H1 (cell line): ENCODE data around the gene HILPDA. TPM values are rescaled to one million over a fixed set of nuclear protein-coding genes. Genes with fewer than 3 reads are reported as not detected.
A peak's percentile ranks its signal among the peaks of the same experiment; 100 is the strongest.

Experiments used
- CTCF ChIA-PET: fragments of 300-600 bp; sonication (Branson Sonifier 250); formaldehyde crosslinking; loops from one replicate; lab custom pipeline; 2021; ENCODE audit not compliant: partially characterized antibody; lab: Charles Lee
- POLR2A ChIA-PET: fragments of 300-600 bp; sonication (Branson Sonifier 250); formaldehyde crosslinking; loops from one replicate; lab custom pipeline; 2021; ENCODE audit warnings: inconsistent platforms; ENCODE audit not compliant: partially characterized antibody; lab: Charles Lee
- DNase-seq, 2 experiments: peaks; one replicate each; pipeline versions ENCODE4 v3.0.0 to v3.0.0-alpha.2; 2010 to 2022; ENCODE audit warnings: low spot score in 2 of 2, low read depth in 1 of 2, mixed read lengths in 1 of 2
- FAIRE-seq: peaks from 2 replicates; lab custom pipeline; 2011; peaks lifted over from hg19 to GRCh38; lab: Jason Lieb, UNC
- H2AFZ ChIP-seq: 2 replicates; pipeline ENCODE4 v1.8.1; 2012; ENCODE audit warnings: low read length, inconsistent platforms
- H2AK5ac ChIP-seq: 2 replicates; pipeline ENCODE4 v1.6.1; 2013; ENCODE audit warnings: low read depth, low read length
- H2BK120ac ChIP-seq: replicated peaks from 2 replicates; pipeline ENCODE3; 2013; ENCODE audit warnings: low read depth, low read length, inconsistent platforms
- H2BK12ac ChIP-seq: 2 replicates; pipeline ENCODE4 v1.6.1; 2013; ENCODE audit warnings: low read depth, low read length
- H2BK15ac ChIP-seq: 2 replicates; pipeline ENCODE4 v1.6.1; 2013; ENCODE audit warnings: low read length
- H2BK20ac ChIP-seq: 2 replicates; pipeline ENCODE4 v1.6.1; 2013; ENCODE audit warnings: low read length
- H2BK5ac ChIP-seq: 2 replicates; pipeline ENCODE4 v1.6.1; 2013; ENCODE audit warnings: low read depth, low read length
- H3K14ac ChIP-seq: 2 replicates; pipeline ENCODE4 v1.6.1; 2013; ENCODE audit warnings: inconsistent platforms; ENCODE audit not compliant: insufficient read length
- H3K18ac ChIP-seq: 2 replicates; pipeline ENCODE4 v1.6.1; 2013; ENCODE audit warnings: low read length; ENCODE audit errors: extremely low read depth
- H3K23ac ChIP-seq: 2 replicates; pipeline ENCODE4 v1.6.1; 2013; ENCODE audit warnings: inconsistent platforms; ENCODE audit not compliant: insufficient read length
- H3K23me2 ChIP-seq: 2 replicates; pipeline ENCODE4 v1.6.1; 2013; ENCODE audit warnings: low read depth, low read length
- H3K27ac ChIP-seq: 2 replicates; pipeline ENCODE4 v1.6.1; 2011; ENCODE audit warnings: low read depth, low read length, inconsistent platforms
- H3K27me3 ChIP-seq, 4 experiments: replicated peaks in 1 of 4; 1 replicate in 1 of 4; 2 replicates in 3 of 4; pipeline versions ENCODE4 v1.6.1 to v1.8.1; 2011 to 2013; ENCODE audit warnings: low read length in 3 of 4, mild to moderate bottlenecking in 3 of 4, inconsistent platforms in 2 of 4, mixed read lengths in 2 of 4, moderate library complexity in 1 of 4; ENCODE audit not compliant: control insufficient read depth in 3 of 4, insufficient read depth in 3 of 4; ENCODE audit errors: extremely low read depth in 1 of 4
- H3K36me3 ChIP-seq, 4 experiments: 2 replicates each; pipeline versions ENCODE4 v1.6.1 to v1.8.1; 2011 to 2013; ENCODE audit warnings: mild to moderate bottlenecking in 4 of 4, low read length in 3 of 4, moderate library complexity in 2 of 4, control low read depth in 1 of 4, inconsistent platforms in 1 of 4; ENCODE audit not compliant: insufficient read depth in 4 of 4, control insufficient read depth in 2 of 4
- H3K4ac ChIP-seq: replicated peaks from 2 replicates; pipeline ENCODE3; 2013; ENCODE audit warnings: low read length, low read depth, mixed read lengths, inconsistent platforms; ENCODE audit not compliant: insufficient read length
- H3K4me1 ChIP-seq, 4 experiments: replicated peaks in 1 of 4; 1 replicate in 1 of 4; 2 replicates in 3 of 4; pipeline versions ENCODE4 v1.6.1 to v1.8.1; 2011 to 2013; ENCODE audit warnings: low read length in 3 of 4, inconsistent platforms in 2 of 4, mixed read lengths in 1 of 4; ENCODE audit not compliant: insufficient read depth in 4 of 4, control insufficient read depth in 3 of 4
- H3K4me2 ChIP-seq, 2 experiments: 2 replicates each; pipeline versions ENCODE4 v1.6.1 to v1.8.1; 2011 to 2013; ENCODE audit warnings: low read depth in 2 of 2, low read length in 2 of 2, control low read depth in 1 of 2, inconsistent platforms in 1 of 2, mild to moderate bottlenecking in 1 of 2; ENCODE audit not compliant: insufficient read depth in 1 of 2
- H3K4me3 ChIP-seq, 4 experiments: fragments of 200-600, 300-600 bp in 1 of 4; sonication (generic), shearing (Covaris generic), sonication (Bioruptor Twin) in 1 of 4; 2 replicates each; pipeline versions ENCODE4 v1.5.1 to v1.8.1; 2011 to 2016; ENCODE audit warnings: low read length in 4 of 4, low read depth in 3 of 4, control low read depth in 2 of 4, inconsistent platforms in 2 of 4, mild to moderate bottlenecking in 2 of 4, mixed read lengths in 1 of 4, moderate library complexity in 1 of 4; ENCODE audit not compliant: insufficient read depth in 2 of 4; ENCODE audit errors: extremely low read depth in 1 of 4
- H3K56ac ChIP-seq: replicated peaks from 2 replicates; pipeline ENCODE3; 2013; ENCODE audit warnings: low read depth, mild to moderate bottlenecking, mixed read lengths, low read length, inconsistent platforms; ENCODE audit not compliant: insufficient read length
- H3K79me1 ChIP-seq: 2 replicates; pipeline ENCODE4 v1.6.1; 2013; ENCODE audit warnings: low read depth, low read length, control low read depth
- H3K79me2 ChIP-seq, 2 experiments: 2 replicates each; pipeline versions ENCODE4 v1.6.1 to v1.8.1; 2012 to 2013; ENCODE audit warnings: low read length in 2 of 2, mild to moderate bottlenecking in 2 of 2, inconsistent platforms in 1 of 2; ENCODE audit not compliant: insufficient read depth in 2 of 2, control insufficient read depth in 1 of 2
- H3K9ac ChIP-seq, 4 experiments: replicated peaks in 1 of 4; 1 replicate in 1 of 4; 2 replicates in 3 of 4; pipeline versions ENCODE4 v1.6.1 to v1.8.1; 2011 to 2013; ENCODE audit warnings: low read depth in 3 of 4, low read length in 3 of 4, control low read depth in 2 of 4, mild to moderate bottlenecking in 2 of 4, moderate library complexity in 2 of 4, inconsistent platforms in 1 of 4; ENCODE audit errors: extremely low read depth in 1 of 4
- H3K9me3 ChIP-seq, 2 experiments: 2 replicates each; pipeline versions ENCODE4 v1.6.1 to v1.8.1; 2012 to 2013; ENCODE audit warnings: mild to moderate bottlenecking in 2 of 2, moderate library complexity in 2 of 2, control low read depth in 1 of 2, inconsistent platforms in 1 of 2, low read depth in 1 of 2, low read length in 1 of 2, mixed read lengths in 1 of 2; ENCODE audit not compliant: insufficient read depth in 2 of 2
- H4K20me1 ChIP-seq, 2 experiments: replicated peaks in 1 of 2; 2 replicates each; pipeline versions ENCODE3 to v1.8.1; 2011 to 2013; ENCODE audit warnings: inconsistent platforms in 2 of 2, low read length in 2 of 2, mild to moderate bottlenecking in 1 of 2; ENCODE audit not compliant: insufficient read depth in 2 of 2, control insufficient read depth in 1 of 2
- H4K5ac ChIP-seq: 2 replicates; pipeline ENCODE4 v1.6.1; 2013; ENCODE audit warnings: low read length, low read depth, mixed read lengths, inconsistent platforms; ENCODE audit not compliant: insufficient read length
- H4K8ac ChIP-seq: 2 replicates; pipeline ENCODE4 v1.8.0; 2013; ENCODE audit warnings: mild to moderate bottlenecking, moderate library complexity, low read length, inconsistent platforms; ENCODE audit not compliant: insufficient read depth; ENCODE audit errors: extremely low read depth
- H4K91ac ChIP-seq: replicated peaks from 2 replicates; pipeline ENCODE3; 2013; ENCODE audit warnings: low read length, mixed read lengths, inconsistent platforms; ENCODE audit not compliant: insufficient read length
- CEBPB ChIP-seq: IDR thresholded peaks from 2 replicates; pipeline ENCODE4 v1.6.1; 2012; ENCODE audit warnings: low read depth, low read length
- MAFK ChIP-seq: IDR thresholded peaks from 2 replicates; pipeline ENCODE4 v1.6.1; 2012; ENCODE audit warnings: low read depth, mild to moderate bottlenecking, improper control_type of control experiment, low read length
- NRF1 ChIP-seq: IDR thresholded peaks from 2 replicates; pipeline ENCODE4 v1.6.1; 2011; ENCODE audit warnings: mild to moderate bottlenecking, low read depth, low read length, improper control_type of control experiment
- PHF8 ChIP-seq: fragments of 200-600 bp; sonication (generic); conservative IDR thresholded peaks from 2 replicates; pipeline ENCODE4 v1.7.1; 2012; ENCODE audit warnings: low read depth, mild to moderate bottlenecking, inconsistent platforms, low read length, moderate library complexity
- POU5F1 ChIP-seq: IDR thresholded peaks from 2 replicates; pipeline ENCODE4 v1.6.1; 2011; ENCODE audit warnings: low read depth, mild to moderate bottlenecking, low read length, moderate library complexity
- RAD21 ChIP-seq, 2 experiments: IDR thresholded peaks in 1 of 2; conservative IDR thresholded peaks in 1 of 2; 2 replicates each; pipeline ENCODE4 v1.6.1; 2011; ENCODE audit warnings: low read depth in 2 of 2, low read length in 2 of 2, improper control_type of control experiment in 1 of 2, inconsistent platforms in 1 of 2, mild to moderate bottlenecking in 1 of 2, moderate library complexity in 1 of 2
- RXRA ChIP-seq: IDR thresholded peaks from 2 replicates; pipeline ENCODE4 v1.6.1; 2011; ENCODE audit warnings: low read depth, mild to moderate bottlenecking, low read length, moderate library complexity; ENCODE audit not compliant: insufficient read depth
- SAP30 ChIP-seq: fragments of 300-600 bp; sonication (generic); IDR thresholded peaks from 2 replicates; pipeline ENCODE4 v1.7.1; 2012; ENCODE audit warnings: low read length, moderate library complexity, mild to moderate bottlenecking, inconsistent platforms; ENCODE audit not compliant: insufficient read depth, insufficient replicate concordance
- SIX5 ChIP-seq: IDR thresholded peaks from 2 replicates; pipeline ENCODE4 v1.6.1; 2011; ENCODE audit warnings: mild to moderate bottlenecking, low read depth, low read length
- TAF1 ChIP-seq: IDR thresholded peaks from 2 replicates; pipeline ENCODE4 v1.6.1; 2011; ENCODE audit warnings: mild to moderate bottlenecking, low read depth, low read length
- WGBS, 2 experiments: shearing (Covaris generic) in 1 of 2; methylation state at CpG; one replicate each; pipeline versions ENCODE4 v1.1.6 to v1.1.7; 2013 to 2015; ENCODE audit warnings: low lambda C conversion rate in 2 of 2, mixed read lengths in 2 of 2, inconsistent platforms in 1 of 2, low coverage in 1 of 2, missing lambda C conversion rate in 1 of 2; ENCODE audit not compliant: insufficient replicate concordance in 2 of 2, insufficient coverage in 1 of 2, insufficient read length in 1 of 2; ENCODE audit errors: extremely low coverage in 1 of 2, missing lambda C conversion rate in 1 of 2; 5-methylcytosine and 5-hydroxymethylcytosine counted together
- polyA plus RNA-seq, 7 experiments: library from polyadenylated mRNA; depleted of rRNA in 3 of 7; stranded (reverse) in 5 of 7; unstranded in 2 of 7; fragments of >200 nt in 5 of 7; fragments of 200-250 nt in 2 of 7; gene quantifications; 1 replicate in 5 of 7; 2 replicates in 1 of 7; 4 replicates in 1 of 7; pipeline versions ENCODE4 v1.2.1 to v1.2.3, GENCODE V29; 2011 to 2013; ENCODE audit warnings: missing spikeins in 2 of 7, mixed read lengths in 2 of 7
- total RNA-seq: library from RNA; stranded (reverse); fragmentation: NEBNext Ultra II Directional; extraction: Animal tissue kit (Norgen Biotek cat#: 25700); gene quantifications from 2 replicates; pipeline ENCODE4 v1.2.1, GENCODE V29; 2021
- TF ChIP-seq, protein P1 (sequence below): IDR thresholded peaks from 2 replicates; pipeline ENCODE4 v1.6.1; 2012; ENCODE audit warnings: inconsistent platforms

HILPDA gene
- total and polyA plus RNA-seq, 2 of the 8 experiments (the other 6 are each of a cell fraction or from before 2014, with no cell fraction given) = 35.6 to 80.0 TPM

DNA sequence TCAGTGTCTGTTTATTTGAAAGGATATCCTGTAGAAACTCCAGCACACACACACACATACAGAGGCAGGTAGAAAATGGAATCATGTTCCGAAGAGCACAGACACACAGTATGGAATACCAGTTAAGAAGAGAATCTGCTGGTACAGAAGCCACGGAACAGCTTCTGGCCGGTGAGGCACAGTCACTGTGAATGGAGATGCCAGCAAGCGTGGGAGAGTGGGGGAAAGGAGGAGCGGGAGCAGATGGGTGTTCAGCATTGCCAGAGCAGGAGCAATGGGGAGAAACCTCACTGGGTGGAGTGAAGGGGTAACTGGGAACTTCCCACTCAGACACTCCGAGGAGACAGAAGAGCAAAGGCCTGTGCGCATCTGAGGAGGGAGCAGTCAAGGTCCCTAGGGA is 36.4 kb upstream of the HILPDA start:
- Histone ChIP-seq H4K20me1 (no peaks in the 10 kb centered on the region), H2BK20ac (0 out of 2 replicates have a peak overlapping the region, but pooled peaks have one; percentile 13), H4K91ac (no peak overlapping the region), H3K27ac (no peak overlapping the region), H3K4me3 (no peak overlapping the region), H3K4me2 (no peak overlapping the region), H3K18ac (no peak overlapping the region), H2BK120ac (no peak overlapping the region), H2BK15ac (no peak overlapping the region), H3K14ac (no peak overlapping the region), H3K27me3 (no peaks in the 10 kb centered on the region), H3K4ac (no peak overlapping the region), H3K23ac (no peak overlapping the region), H3K36me3 (no peaks in the 10 kb centered on the region), H2AFZ (no peak overlapping the region), H3K79me1 (no peaks in the 10 kb centered on the region), H3K79me2 (no peaks in the 10 kb centered on the region), H4K8ac (no peak overlapping the region), H3K56ac (no peak overlapping the region), H3K9ac (no peak overlapping the region), H2AK5ac (no peak overlapping the region), H2BK5ac (no peak overlapping the region), H3K23me2 (peaks cover 3% of the 10 kb centered on the region; the same call in 1 of the 2 replicates), H4K5ac (no peak overlapping the region), H2BK12ac (no peak overlapping the region), H3K9me3 (no peaks in the 10 kb centered on the region), H3K4me1 (peaks cover 0 to 3% (median 0%) of the 10 kb centered on the region in 4 experiments; a peak in 1 of 7 replicates)
- TF ChIP-seq SAP30 = no peak
- TF ChIP-seq TAF1 = no peak
- no peak for TF ChIP-seq RXRA
- TF ChIP-seq MAFK = no peak
- no peak for TF ChIP-seq NRF1
- TF ChIP-seq, protein P1, sequence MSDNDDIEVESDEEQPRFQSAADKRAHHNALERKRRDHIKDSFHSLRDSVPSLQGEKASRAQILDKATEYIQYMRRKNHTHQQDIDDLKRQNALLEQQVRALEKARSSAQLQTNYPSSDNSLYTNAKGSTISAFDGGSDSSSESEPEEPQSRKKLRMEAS = no peak
- no peak for TF ChIP-seq SIX5
- TF ChIP-seq CEBPB = no peak
- TF ChIP-seq PHF8 = no peak
- no peak for TF ChIP-seq RAD21 (IDR thresholded peaks at IDR 0.05 in 1 of 2, conservative IDR thresholded peaks at IDR 0.05 in 1 of 2; ENCODE audit: low read depth in 2 of 2, low read length in 2 of 2)
- no peak for TF ChIP-seq POU5F1
- ChIA-PET POLR2A (interaction anchor here (0.9 kb wide), 1 partner anchor 17 kb away, joined by 3 read pairs; no protein-coding TSS in a partner anchor), CTCF (interaction anchor here (1.7 to 24.8 kb wide), 7 partner anchors 8 to 59 kb away, joined by 6 to 188 read pairs (median 18); partner anchors contain the start of gene IMPDH1)
- no peak for FAIRE-seq
- no peak for DNase-seq
- 90% methylated on average over 7 of the region's 7 CpGs; no CpG with 5 or more reads in 1 of the 2 experiments for WGBS, 2 experiments
